SK-N-MC (cell line): Measurements from ENCODE around the gene CYP17A1.

Experiments
- EZH2 ChIP-seq: fragments of 200-600 bp; sonication (generic); IDR thresholded peaks from one replicate; pipeline ENCODE4 v1.6.1; 2017; ENCODE audit warnings: antibody characterized with exemption
- POLR2AphosphoS5 ChIP-seq: IDR thresholded peaks from 2 replicates; pipeline ENCODE4 v1.6.1; 2012; ENCODE audit warnings: mild to moderate bottlenecking, low read depth, low read length, borderline replicate concordance

DNA sequence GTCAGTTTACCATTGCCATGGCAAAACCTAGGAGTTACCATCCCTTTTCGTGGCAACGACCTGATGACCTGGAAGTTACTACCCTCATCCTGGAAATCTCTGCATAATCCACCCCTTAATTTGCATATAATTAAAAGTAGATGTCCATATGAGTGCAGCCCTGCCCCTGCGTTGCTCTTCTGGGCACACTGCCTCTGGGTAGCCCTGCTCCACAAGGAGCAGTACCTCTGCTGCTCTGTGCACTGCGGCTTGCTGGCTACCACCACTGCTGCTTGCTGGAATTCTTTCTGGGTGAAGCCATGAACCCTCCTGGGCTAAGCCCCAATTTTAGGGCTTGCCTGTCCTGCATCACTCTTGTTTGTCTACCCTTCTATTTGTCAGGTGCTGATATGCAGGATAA is 12.5 kb downstream of the CYP17A1 start:
- no peak for TF ChIP-seq POLR2AphosphoS5
- no peak for TF ChIP-seq EZH2
